ENCODE measurements around the gene MCM6.
A peak's percentile ranks its signal among the peaks of the same experiment; 100 is the strongest.
"Not testable (repeated sequence)": the region's sequence is repeated elsewhere in the genome, so short reads cannot be mapped to it uniquely, and the experiment has no call there.

Gene MCM6

GRCh38 chr2:135820003-135820618, 56.1 kb downstream of the MCM6 start:
- peak; percentile 60 for DNase-seq (ENCODE audit: low spot score)

GRCh38 chr2:135818937-135819610, 57.2 kb downstream of the MCM6 start:
- DNase-seq (ENCODE audit: low spot score) = peak; percentile 5

GRCh38 chr2:135817951-135818350, 58.3 kb downstream of the MCM6 start:
- no peak for DNase-seq (ENCODE audit: low spot score)

- no peak for DNase-seq (ENCODE audit: low spot score)
Measured at GRCh38 chr2:135817466-135817865, 58.8 kb downstream of the MCM6 start.

GRCh38 chr2:135815269-135815668, 61.0 kb downstream of the MCM6 start:
- DNase-seq (ENCODE audit: low spot score) = no peak

- DNase-seq (ENCODE audit: low spot score) = no peak
Measured at GRCh38 chr2:135812907-135813511, 63.2 kb downstream of the MCM6 start.

GRCh38 chr2:135807874-135808273, 68.4 kb downstream of the MCM6 start:
- DNase-seq (ENCODE audit: low spot score) = not testable (repeated sequence)

- no peak for DNase-seq (ENCODE audit: low spot score)
Measured at GRCh38 chr2:135803278-135803677, 73.0 kb downstream of the MCM6 start.

GRCh38 chr2:135802350-135802749, 73.9 kb downstream of the MCM6 start:
- DNase-seq (ENCODE audit: low spot score) = no peak

GRCh38 chr2:135800513-135801460, 75.5 kb downstream of the MCM6 start:
- no peak for DNase-seq (ENCODE audit: low spot score)

GRCh38 chr2:135799738-135800137, 76.5 kb downstream of the MCM6 start:
- no peak for DNase-seq (ENCODE audit: low spot score)

- no peak for DNase-seq (ENCODE audit: low spot score)
Measured at GRCh38 chr2:135798762-135799161, 77.5 kb downstream of the MCM6 start.

GRCh38 chr2:135798275-135798705, 78.0 kb downstream of the MCM6 start:
- no peak for DNase-seq (ENCODE audit: low spot score)

GRCh38 chr2:135797497-135798274, 78.6 kb downstream of the MCM6 start:
- DNase-seq (ENCODE audit: low spot score) = peak; percentile 72

GRCh38 chr2:135796606-135797005, 79.6 kb downstream of the MCM6 start:
- DNase-seq (ENCODE audit: low spot score) = no peak

- not testable (repeated sequence) for DNase-seq (ENCODE audit: low spot score)
Measured at GRCh38 chr2:135795641-135796040, 80.6 kb downstream of the MCM6 start.

- DNase-seq (ENCODE audit: low spot score) = no peak
Measured at GRCh38 chr2:135792401-135793150, 83.7 kb downstream of the MCM6 start.

- DNase-seq (ENCODE audit: low spot score) = no peak
Measured at GRCh38 chr2:135791418-135792190, 84.6 kb downstream of the MCM6 start.

GRCh38 chr2:135790423-135790822, 85.8 kb downstream of the MCM6 start:
- DNase-seq (ENCODE audit: low spot score) = no peak

All from CD4-positive, alpha-beta T cell treated with Interleukin-15 for 4 hours (primary cell).